Mesendoderm (in vitro differentiated cells): ENCODE measurements around the gene TTYH3.
"Not testable (repeated sequence)": the region's sequence is repeated elsewhere in the genome, so short reads cannot be mapped to it uniquely, and the experiment has no call there.

Experiments used
- DNase-seq: peaks from one replicate; pipeline ENCODE4 v3.0.0; 2013
- H2AK5ac ChIP-seq: 2 replicates; pipeline ENCODE4 v1.6.1; 2013; ENCODE audit warnings: low read length, inconsistent platforms
- H2BK120ac ChIP-seq: 2 replicates; pipeline ENCODE4 v1.6.1; 2013; ENCODE audit warnings: low read depth, mild to moderate bottlenecking, low read length, moderate library complexity, mixed read lengths
- H2BK15ac ChIP-seq: replicated peaks from 2 replicates; pipeline ENCODE4 v1.6.1; 2013; ENCODE audit warnings: low read depth, mild to moderate bottlenecking, moderate library complexity
- H2BK5ac ChIP-seq: 2 replicates; pipeline ENCODE4 v1.6.1; 2013; ENCODE audit warnings: low read length, inconsistent platforms
- H3K18ac ChIP-seq: 2 replicates; pipeline ENCODE4 v1.6.1; 2013; ENCODE audit warnings: mild to moderate bottlenecking, low read length, mixed read lengths
- H3K23ac ChIP-seq: one replicate; pipeline ENCODE4 v1.6.1; 2013; ENCODE audit warnings: low read length
- H3K27ac ChIP-seq: 2 replicates; pipeline ENCODE4 v1.5.1; 2013; ENCODE audit warnings: low read depth, mild to moderate bottlenecking, inconsistent platforms, low read length, moderate library complexity
- H3K27me3 ChIP-seq: 2 replicates; pipeline ENCODE4 v1.6.1; 2013; ENCODE audit warnings: low read length, control low read depth, mild to moderate bottlenecking, inconsistent platforms; ENCODE audit not compliant: insufficient read depth, poor library complexity
- H3K36me3 ChIP-seq: 2 replicates; pipeline ENCODE4 v1.6.1; 2013; ENCODE audit warnings: low read length, inconsistent platforms; ENCODE audit not compliant: control insufficient read depth, insufficient read depth
- H3K4ac ChIP-seq: one replicate; pipeline ENCODE4 v1.6.1; 2013; ENCODE audit warnings: low read depth, mild to moderate bottlenecking, low read length, moderate library complexity
- H3K4me1 ChIP-seq: 2 replicates; pipeline ENCODE4 v1.6.1; 2013; ENCODE audit warnings: low read depth, low read length, inconsistent platforms; ENCODE audit not compliant: control insufficient read depth
- H3K4me2 ChIP-seq: 2 replicates; pipeline ENCODE4 v1.6.1; 2013; ENCODE audit warnings: low read length
- H3K4me3 ChIP-seq: 2 replicates; pipeline ENCODE4 v1.5.1; 2013; ENCODE audit warnings: mild to moderate bottlenecking, low read length
- H3K56ac ChIP-seq: one replicate; pipeline ENCODE4 v1.6.1; 2013; ENCODE audit warnings: low read length
- H3K79me1 ChIP-seq: 2 replicates; pipeline ENCODE4 v1.6.1; 2013; ENCODE audit warnings: low read length, inconsistent platforms
- H3K79me2 ChIP-seq: 2 replicates; pipeline ENCODE4 v1.6.1; 2013; ENCODE audit warnings: mild to moderate bottlenecking, low read length; ENCODE audit not compliant: control insufficient read depth, insufficient read depth
- H3K9ac ChIP-seq: 2 replicates; pipeline ENCODE4 v1.6.1; 2013; ENCODE audit warnings: low read length, inconsistent platforms
- H4K5ac ChIP-seq: one replicate; pipeline ENCODE4 v1.6.1; 2013; ENCODE audit warnings: low read length
- H4K8ac ChIP-seq: one replicate; pipeline ENCODE4 v1.6.1; 2013; ENCODE audit warnings: low read depth, mild to moderate bottlenecking, control low read depth, low read length, moderate library complexity
- WGBS: extraction: QIAGEN DNeasy Blood & Tissue Kit; methylation state at CpG from one replicate; pipeline ENCODE4 v1.1.7; 2013; ENCODE audit warnings: low lambda C conversion rate, missing lambda C conversion rate; ENCODE audit not compliant: insufficient coverage; ENCODE audit errors: extremely low coverage; 5-methylcytosine and 5-hydroxymethylcytosine counted together

TTYH3 gene

GRCh38 chr7:2689951-2690705 lies 58.3 kb downstream of the TTYH3 start:
- Histone ChIP-seq H3K4me1 (no peaks in the 10 kb centered on the region), H4K8ac (no peak overlapping the region), H3K4me2 (no peak overlapping the region), H3K4me3 (no peak overlapping the region), H3K9ac (no peak overlapping the region), H3K18ac (no peak overlapping the region), H3K27ac (no peak overlapping the region), H4K5ac (no peak overlapping the region), H2BK5ac (no peak overlapping the region), H3K4ac (no peak overlapping the region), H3K79me1 (no peaks in the 10 kb centered on the region), H3K23ac (no peak overlapping the region), H3K27me3 (peaks cover 12% of the 10 kb centered on the region), H3K56ac (no peak overlapping the region), H3K79me2 (no peaks in the 10 kb centered on the region), H3K36me3 (no peaks in the 10 kb centered on the region), H2AK5ac (no peak overlapping the region), H2BK120ac (no peak overlapping the region), H2BK15ac (no peak overlapping the region)
- no CpG with 5 or more reads among the region's 23 CpGs for WGBS
- no peak for DNase-seq

- H3K4me3 ChIP-seq, result no peak overlapping the region
- peaks cover 12% of the 10 kb centered on the region for H3K27me3 ChIP-seq
- no peak for DNase-seq
- H2BK5ac ChIP-seq, result no peak overlapping the region
- H3K9ac ChIP-seq, result no peak overlapping the region
- H3K79me1 ChIP-seq, result no peaks in the 10 kb centered on the region
- H3K4me1 ChIP-seq, result no peaks in the 10 kb centered on the region
- H2BK120ac ChIP-seq, result no peak overlapping the region
- H2AK5ac ChIP-seq, result no peak overlapping the region
- no peaks in the 10 kb centered on the region for H3K79me2 ChIP-seq
- H4K5ac ChIP-seq, result no peak overlapping the region
- H4K8ac ChIP-seq, result no peak overlapping the region
- no peak overlapping the region for H2BK15ac ChIP-seq
- no CpG with 5 or more reads among the region's 18 CpGs for WGBS
- H3K18ac ChIP-seq, result no peak overlapping the region
- no peak overlapping the region for H3K4ac ChIP-seq
- no peaks in the 10 kb centered on the region for H3K36me3 ChIP-seq
- H3K27ac ChIP-seq, result no peak overlapping the region
- no peak overlapping the region for H3K56ac ChIP-seq
- H3K23ac ChIP-seq, result no peak overlapping the region
- no peak overlapping the region for H3K4me2 ChIP-seq
Measured at GRCh38 chr7:2691011-2691707, 59.4 kb downstream of the TTYH3 start.

GRCh38 chr7:2691932-2692439 lies 60.2 kb downstream of the TTYH3 start:
- H3K56ac ChIP-seq, H3K18ac ChIP-seq, H3K23ac ChIP-seq, H3K4me2 ChIP-seq, H2BK5ac ChIP-seq, H3K4me1 ChIP-seq, H3K4me3 ChIP-seq, H3K79me2 ChIP-seq, DNase-seq, H4K5ac ChIP-seq, H2BK120ac ChIP-seq, H3K36me3 ChIP-seq, H3K9ac ChIP-seq, H2AK5ac ChIP-seq, H3K27ac ChIP-seq, H4K8ac ChIP-seq, H3K4ac ChIP-seq, H2BK15ac ChIP-seq, H3K79me1 ChIP-seq: not testable (repeated sequence)
- WGBS, result no CpG with 5 or more reads among the region's 23 CpGs
- H3K27me3 ChIP-seq, result peaks cover 12% of the 10 kb centered on the region

- Histone ChIP-seq H3K4ac (no peak overlapping the region), H2BK120ac (no peak overlapping the region), H3K27ac (no peak overlapping the region), H3K4me2 (no peak overlapping the region), H3K79me2 (no peaks in the 10 kb centered on the region), H4K8ac (no peak overlapping the region), H3K4me1 (no peaks in the 10 kb centered on the region), H3K36me3 (no peaks in the 10 kb centered on the region), H3K4me3 (no peak overlapping the region), H3K18ac (no peak overlapping the region), H3K23ac (no peak overlapping the region), H2AK5ac (no peak overlapping the region), H3K9ac (no peak overlapping the region), H3K27me3 (peaks cover 12% of the 10 kb centered on the region), H4K5ac (no peak overlapping the region), H3K79me1 (no peaks in the 10 kb centered on the region), H3K56ac (no peak overlapping the region), H2BK15ac (no peak overlapping the region), H2BK5ac (no peak overlapping the region)
- no peak for DNase-seq
- WGBS, result no CpG with 5 or more reads among the region's 14 CpGs
Measured at GRCh38 chr7:2692543-2692942, 60.8 kb downstream of the TTYH3 start.

GRCh38 chr7:2693420-2694121 lies 61.8 kb downstream of the TTYH3 start:
- not testable (repeated sequence) for H3K4me2 ChIP-seq, H3K79me1 ChIP-seq, H3K27ac ChIP-seq, H3K9ac ChIP-seq, H3K4me3 ChIP-seq, H3K36me3 ChIP-seq, H4K5ac ChIP-seq, H3K4me1 ChIP-seq, H2AK5ac ChIP-seq, H3K23ac ChIP-seq, H3K27me3 ChIP-seq, H4K8ac ChIP-seq, H3K18ac ChIP-seq, H2BK120ac ChIP-seq, H2BK15ac ChIP-seq, H3K4ac ChIP-seq, DNase-seq, H3K79me2 ChIP-seq, H2BK5ac ChIP-seq, H3K56ac ChIP-seq
- no CpG with 5 or more reads among the region's 19 CpGs for WGBS
